Measurements from ENCODE around the gene IL13.

IL13 gene

DNA sequence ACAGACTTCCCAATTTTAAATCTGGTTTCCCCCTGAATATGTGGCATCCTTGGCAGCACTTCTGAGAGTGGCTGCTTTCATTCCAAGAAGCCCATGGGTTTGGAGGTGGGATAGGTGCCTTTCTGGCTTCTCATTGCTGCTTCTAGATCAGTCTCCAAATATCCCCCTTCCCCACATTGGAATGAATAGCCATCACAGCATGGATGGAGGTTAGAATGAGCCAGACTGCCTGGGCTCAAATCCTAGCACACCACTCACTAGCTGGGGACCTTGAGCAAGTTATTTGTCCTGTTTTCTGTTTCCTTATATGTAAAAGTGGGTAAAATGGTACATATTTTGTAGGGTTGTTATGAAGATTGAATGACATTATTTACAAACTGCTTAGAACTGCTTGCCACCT lies 13.8 kb upstream of the IL13 start:
- H3K27ac ChIP-seq, result no peak overlapping the region
- TF ChIP-seq, protein P1, sequence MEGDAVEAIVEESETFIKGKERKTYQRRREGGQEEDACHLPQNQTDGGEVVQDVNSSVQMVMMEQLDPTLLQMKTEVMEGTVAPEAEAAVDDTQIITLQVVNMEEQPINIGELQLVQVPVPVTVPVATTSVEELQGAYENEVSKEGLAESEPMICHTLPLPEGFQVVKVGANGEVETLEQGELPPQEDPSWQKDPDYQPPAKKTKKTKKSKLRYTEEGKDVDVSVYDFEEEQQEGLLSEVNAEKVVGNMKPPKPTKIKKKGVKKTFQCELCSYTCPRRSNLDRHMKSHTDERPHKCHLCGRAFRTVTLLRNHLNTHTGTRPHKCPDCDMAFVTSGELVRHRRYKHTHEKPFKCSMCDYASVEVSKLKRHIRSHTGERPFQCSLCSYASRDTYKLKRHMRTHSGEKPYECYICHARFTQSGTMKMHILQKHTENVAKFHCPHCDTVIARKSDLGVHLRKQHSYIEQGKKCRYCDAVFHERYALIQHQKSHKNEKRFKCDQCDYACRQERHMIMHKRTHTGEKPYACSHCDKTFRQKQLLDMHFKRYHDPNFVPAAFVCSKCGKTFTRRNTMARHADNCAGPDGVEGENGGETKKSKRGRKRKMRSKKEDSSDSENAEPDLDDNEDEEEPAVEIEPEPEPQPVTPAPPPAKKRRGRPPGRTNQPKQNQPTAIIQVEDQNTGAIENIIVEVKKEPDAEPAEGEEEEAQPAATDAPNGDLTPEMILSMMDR (conservative IDR thresholded peaks at IDR 0.05), result no peak

- TF ChIP-seq, protein P1 (conservative IDR thresholded peaks at IDR 0.05), result no peak
Measured at GRCh38 chr5:132646583-132647266, 11.2 kb upstream of the IL13 start.

DNA sequence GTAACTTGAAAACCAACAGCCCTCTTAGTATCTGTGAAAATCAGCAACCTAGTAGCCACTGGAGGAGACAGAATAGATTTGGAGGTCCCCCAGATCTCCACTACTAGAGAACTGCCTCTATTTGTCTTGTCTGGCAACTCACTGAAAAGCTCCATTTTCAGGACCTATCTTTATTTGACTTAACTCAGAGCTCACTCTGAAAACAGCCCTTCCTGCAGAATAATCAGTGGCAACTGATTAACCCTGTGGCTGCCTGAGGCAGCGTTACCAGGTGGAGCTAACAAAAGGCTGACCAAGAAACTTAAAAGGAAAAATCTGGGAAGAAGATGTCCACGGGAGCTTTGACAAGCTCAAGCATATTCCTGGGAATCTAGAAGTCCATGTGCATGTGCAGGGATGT lies 10.5 kb upstream of the IL13 start:
- TF ChIP-seq, protein P1 (conservative IDR thresholded peaks at IDR 0.05), result no peak
- no peak overlapping the region for H3K27ac ChIP-seq

More at GRCh38 chr5:132646583-132647266, 11.2 kb upstream of the IL13 start:
- no peak overlapping the region for H3K27ac ChIP-seq

DNA sequence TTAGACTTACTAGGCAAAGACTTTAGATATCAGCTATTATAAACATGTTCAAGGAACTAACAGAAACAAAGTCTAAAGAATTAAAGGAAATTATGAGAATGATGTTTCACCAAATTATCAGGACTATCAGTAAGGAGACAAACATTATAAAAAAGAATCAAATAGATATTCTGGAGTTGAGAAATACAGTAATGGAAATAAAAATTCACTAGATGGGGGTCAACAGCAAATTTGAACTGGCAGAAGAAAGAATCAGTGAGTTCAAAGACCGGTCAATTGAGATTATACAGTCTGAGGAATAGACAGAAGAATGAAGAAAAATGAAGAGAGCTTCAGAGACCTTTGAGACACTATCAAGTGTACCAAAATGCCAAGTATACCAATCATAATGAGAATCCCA lies 9.6 kb upstream of the IL13 start:
- TF ChIP-seq, protein P1 (conservative IDR thresholded peaks at IDR 0.05), result no peak

GRCh38 chr5:132651838-132652469 lies 6.0 kb upstream of the IL13 start:
- TF ChIP-seq, protein P1 (conservative IDR thresholded peaks at IDR 0.05), result no peak
- H3K27ac ChIP-seq, result no peak overlapping the region

More for the DNA sequence above, 9.6 kb upstream of the IL13 start:
- H3K27ac ChIP-seq, result no peak overlapping the region

DNA sequence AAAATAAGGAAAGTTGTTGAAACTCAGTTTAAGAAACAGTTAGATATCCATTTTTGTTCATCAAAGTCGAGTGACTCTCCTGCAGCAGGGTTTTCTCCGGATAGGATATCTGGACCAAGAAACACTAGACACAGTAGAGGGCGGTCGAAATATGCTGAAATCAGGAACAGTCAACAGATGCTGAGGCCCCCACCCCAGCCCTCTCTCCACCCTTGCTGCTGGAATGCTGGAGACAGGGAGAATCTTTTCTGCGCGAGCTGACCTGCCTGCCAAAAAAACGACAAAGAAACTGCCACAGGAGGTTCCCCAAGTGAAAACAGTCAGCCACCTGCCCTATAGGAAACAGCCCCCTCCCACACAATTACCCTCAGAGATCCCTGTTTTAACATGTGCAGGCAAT lies 4.3 kb upstream of the IL13 start:
- TF ChIP-seq, protein P1 (conservative IDR thresholded peaks at IDR 0.05), result no peak
- H3K27ac ChIP-seq, result no peak overlapping the region

DNA sequence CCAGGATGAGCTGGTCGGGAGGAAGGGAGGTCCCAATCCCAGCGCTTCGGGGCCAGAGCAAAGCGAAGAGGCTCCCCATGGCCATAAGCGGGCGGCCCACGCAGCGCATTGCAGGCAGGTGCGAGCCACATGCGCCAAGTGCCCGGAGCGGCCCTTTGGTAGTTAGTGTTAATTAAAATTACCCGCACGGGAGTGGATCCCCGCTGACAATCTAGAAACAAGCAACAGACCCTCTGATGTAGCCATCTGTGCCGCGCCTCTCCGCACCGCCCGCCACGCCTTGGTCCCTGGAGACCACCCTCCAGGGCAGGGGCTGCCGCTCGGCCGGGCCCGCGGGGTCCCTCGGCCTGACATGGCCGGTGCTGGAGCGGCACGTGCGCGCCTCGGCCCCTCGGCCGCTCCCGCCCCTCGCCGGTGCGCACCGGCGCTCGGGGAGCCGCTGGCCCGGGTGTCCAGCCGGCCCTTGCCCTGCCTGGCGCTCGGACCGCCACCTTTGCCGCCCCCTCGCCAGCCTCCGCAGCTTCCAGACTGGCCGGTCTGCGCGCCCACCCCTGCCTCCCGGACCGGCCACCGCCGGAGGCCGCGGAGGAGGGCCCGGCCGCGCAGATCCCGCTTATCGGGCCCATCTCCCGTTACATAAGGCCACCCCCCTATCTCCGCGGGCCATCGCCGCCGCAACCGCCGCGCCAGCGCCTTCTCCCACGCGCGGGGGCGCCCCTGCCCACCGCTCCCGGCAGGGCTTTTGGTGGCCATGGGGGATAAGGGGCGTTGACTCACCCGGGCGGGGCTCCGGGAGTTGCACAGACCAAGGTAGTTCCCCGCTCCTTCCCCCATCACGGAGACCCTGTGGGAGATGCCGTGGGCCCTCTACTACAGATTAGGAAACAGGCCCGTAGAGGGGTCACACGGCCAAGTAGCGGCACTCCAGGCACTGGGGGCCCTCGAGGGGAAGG lies 1.9 kb upstream of the IL13 start:
- TF ChIP-seq, protein P1 (conservative IDR thresholded peaks at IDR 0.05), result no peak; the same call in 1 of the 2 replicates
- no peak overlapping the region for H3K27ac ChIP-seq
